HG03025 (cell line): ENCODE measurements around the gene FBXL17.

Experiments used
- ATAC-seq: cut with Tn5 transposase; IDR thresholded peaks from one replicate; pipeline ENCODE4 v1.9.1; 2021; ENCODE audit warnings: mild to moderate bottlenecking, moderate library complexity; ENCODE audit not compliant: unreplicated experiment, low FRiP score

The FBXL17 gene

GRCh38 chr5:107968406-107968843, 413.5 kb downstream of the FBXL17 start:
- no peak for ATAC-seq

DNA sequence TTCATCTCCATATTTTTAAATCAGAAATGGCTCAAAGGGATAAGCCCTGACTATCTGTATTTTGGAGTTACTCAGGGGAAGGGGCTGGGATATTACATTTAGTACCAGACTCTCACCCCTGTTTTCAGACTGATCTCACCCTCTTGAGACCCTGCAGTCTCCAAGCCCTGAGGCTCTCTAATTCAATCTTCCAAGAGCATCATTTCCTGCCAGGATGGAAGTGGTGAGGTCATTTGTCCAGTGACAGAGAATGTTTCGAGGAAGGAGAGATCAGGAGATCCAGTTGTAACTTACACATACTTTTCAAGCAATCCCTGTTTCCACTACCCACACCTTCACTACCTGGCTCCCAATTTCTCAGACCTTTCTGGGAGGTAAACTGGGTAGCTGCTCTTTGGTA, 415.7 kb downstream of the FBXL17 start:
- no peak for ATAC-seq

DNA sequence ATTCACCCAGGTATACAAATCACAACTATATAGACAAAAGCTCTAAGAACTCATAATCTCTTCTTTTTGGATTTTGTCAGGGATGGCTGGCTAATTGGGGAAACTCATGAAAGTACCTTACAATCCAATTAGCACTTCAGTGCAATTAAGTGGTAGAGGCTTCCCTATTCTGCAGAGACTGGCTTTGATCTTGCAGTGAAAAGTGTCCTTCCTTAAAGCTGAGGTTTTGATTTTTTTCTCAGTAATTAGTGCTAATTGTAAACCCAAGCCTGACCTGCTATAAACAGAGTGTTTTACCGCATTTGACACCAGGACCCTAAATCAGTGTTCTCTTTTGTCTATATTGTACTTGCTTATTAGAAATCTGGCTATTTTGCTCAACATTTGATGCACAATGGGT, 417.2 kb downstream of the FBXL17 start:
- no peak for ATAC-seq

DNA sequence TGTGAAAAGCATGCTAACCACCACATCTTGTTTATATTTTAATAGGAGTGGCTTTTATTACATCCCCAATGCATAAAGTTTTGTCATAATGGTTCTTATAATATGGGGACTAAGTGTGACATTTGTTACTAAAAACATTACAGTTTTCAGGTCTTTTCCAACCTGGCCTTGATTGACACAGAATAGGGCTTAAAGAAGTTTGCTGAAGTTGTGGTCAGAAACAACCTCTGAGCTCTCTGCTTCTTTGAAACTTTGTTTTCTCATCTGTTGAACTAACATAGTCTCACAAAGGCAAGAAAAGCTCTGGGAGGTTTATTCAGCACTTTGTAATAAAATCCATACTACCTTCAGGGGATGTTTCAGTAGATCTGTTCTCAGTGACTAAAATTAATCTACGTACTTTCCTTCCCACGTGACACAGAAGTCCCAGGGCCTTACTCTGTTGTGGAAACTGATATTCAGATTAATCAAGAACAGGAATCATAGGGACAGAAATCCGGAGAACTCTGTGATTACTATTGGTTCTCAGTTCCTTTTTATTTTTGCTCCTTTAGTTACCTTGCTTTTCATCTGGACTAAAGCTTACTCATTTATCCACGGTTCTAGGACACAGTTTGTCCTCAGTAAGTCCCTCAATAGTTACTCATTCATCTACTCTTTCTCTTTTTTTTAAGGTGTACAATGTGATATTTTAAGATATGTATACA, 422.2 kb downstream of the FBXL17 start:
- no peak for ATAC-seq

DNA sequence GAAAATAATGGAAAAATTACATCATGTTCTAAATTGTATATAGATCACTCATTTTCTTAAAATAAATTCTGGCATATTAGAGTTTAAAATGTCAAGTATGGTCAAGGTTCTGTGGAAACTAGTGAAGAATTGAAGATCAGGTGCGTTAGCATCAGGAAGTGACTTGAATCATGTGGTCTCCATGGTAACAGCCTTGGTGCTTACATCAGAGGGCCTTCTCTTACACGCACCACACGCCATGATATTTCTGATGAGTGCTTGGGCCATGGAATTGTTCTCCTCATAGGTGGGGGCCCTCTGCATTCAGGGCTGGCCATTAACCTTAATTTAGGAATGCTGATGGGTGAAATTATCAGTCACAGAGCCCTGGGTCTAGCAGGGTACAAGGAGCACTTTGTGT, 423.0 kb downstream of the FBXL17 start:
- no peak for ATAC-seq

GRCh38 chr5:107958432-107958831, 423.5 kb downstream of the FBXL17 start:
- ATAC-seq: no peak

- ATAC-seq: no peak
Measured at GRCh38 chr5:107957051-107957450, 424.8 kb downstream of the FBXL17 start.

- no peak for ATAC-seq
Measured at GRCh38 chr5:107955321-107955720, 426.6 kb downstream of the FBXL17 start.

- no peak for ATAC-seq
Measured at GRCh38 chr5:107954254-107954653, 427.6 kb downstream of the FBXL17 start.

- no peak for ATAC-seq
Measured at GRCh38 chr5:107952450-107952849, 429.4 kb downstream of the FBXL17 start.

DNA sequence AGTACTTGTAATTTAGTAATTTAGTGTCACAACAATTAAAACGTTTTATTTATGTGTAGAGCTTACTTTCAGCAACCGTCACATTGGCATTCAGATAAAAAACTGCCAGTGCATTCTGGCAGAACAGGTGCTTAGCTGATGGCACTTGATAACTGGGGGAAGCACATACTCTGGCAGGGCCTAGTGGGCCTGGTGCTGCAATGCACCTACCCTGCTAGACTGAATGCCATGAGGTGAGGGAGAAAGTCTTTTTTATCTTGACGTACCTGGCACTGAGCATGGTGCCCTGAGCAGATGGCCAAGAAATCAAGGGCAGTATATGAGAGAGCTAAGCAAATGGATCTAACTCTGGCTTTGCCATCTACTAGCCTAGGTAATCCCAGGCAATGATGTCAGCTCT, 430.6 kb downstream of the FBXL17 start:
- ATAC-seq: no peak

GRCh38 chr5:107950776-107951175, 431.1 kb downstream of the FBXL17 start:
- no peak for ATAC-seq

DNA sequence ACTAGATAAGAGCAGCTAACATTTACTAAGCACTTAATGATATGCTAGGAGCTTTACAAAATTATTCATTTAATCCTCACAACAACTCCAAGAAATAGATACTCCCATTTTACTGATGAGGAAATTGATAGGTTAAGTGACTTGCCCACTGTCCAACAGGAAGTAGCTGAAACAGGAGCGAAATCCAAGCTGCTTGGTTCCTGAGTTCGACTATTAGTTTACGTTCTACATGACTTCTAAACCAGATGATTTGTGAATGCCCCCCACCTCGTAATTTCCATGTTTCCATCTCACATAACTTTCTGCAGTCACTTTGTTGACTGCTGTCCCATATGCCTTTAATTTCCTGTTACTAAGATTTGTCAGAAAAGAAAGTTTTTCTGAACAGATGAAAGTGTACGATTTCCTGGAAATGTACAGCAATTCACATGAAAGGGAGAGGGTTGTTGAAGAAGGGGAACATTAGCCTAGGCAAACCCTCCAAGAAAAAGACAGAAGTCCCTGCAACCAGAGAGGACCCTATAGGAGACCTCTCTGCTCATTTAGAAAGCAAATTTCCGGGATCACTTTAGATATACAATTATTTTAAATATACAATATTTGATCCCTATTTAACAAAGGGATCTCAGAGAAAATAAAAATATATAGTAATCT, 432.1 kb downstream of the FBXL17 start:
- no peak for ATAC-seq

- no peak for ATAC-seq
Measured at GRCh38 chr5:107948377-107948776, 433.5 kb downstream of the FBXL17 start.

GRCh38 chr5:107945061-107945460, 436.8 kb downstream of the FBXL17 start:
- ATAC-seq: no peak

- ATAC-seq: no peak
Measured at GRCh38 chr5:107943923-107944322, 438.0 kb downstream of the FBXL17 start.

- ATAC-seq: no peak
Measured at GRCh38 chr5:107941036-107941435, 440.9 kb downstream of the FBXL17 start.

GRCh38 chr5:107937651-107938355, 444.1 kb downstream of the FBXL17 start:
- ATAC-seq: no peak

DNA sequence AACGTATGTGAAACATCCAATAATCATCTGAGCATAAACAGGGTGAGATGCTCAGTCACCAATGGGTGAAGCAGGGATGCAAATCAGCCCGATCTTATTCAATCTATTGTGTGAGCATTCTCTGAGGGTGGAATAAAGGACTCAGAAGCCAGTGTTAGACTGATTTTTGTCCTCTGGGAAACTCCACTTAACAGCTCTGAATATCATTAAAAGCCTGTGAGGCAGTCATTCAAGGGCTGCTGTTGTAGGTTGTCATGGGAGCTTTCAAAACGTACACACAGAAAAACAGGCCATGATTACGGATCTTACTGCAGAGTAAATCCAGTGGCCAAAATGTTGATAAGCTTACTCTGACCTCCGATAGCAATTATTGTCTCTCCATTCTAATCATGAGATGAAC, 444.7 kb downstream of the FBXL17 start:
- no peak for ATAC-seq

DNA sequence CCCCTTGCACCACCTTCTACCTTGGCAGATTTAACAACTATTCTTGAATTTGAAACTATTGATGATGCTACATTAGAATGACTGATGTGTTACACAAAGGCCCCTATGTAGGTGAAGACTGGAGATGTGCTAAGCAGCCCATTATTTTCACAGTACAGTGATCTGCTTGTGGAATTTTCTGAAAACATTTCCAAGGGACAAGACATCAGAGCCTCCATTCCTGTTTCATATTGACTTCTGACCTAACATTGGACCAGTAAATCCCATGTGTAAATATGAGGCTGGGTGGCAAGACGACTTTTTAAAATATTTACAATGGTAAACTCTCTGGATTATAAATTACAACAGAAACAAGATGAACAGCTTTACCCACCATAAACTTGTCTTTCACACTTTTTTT, 445.4 kb downstream of the FBXL17 start:
- no peak for ATAC-seq

DNA sequence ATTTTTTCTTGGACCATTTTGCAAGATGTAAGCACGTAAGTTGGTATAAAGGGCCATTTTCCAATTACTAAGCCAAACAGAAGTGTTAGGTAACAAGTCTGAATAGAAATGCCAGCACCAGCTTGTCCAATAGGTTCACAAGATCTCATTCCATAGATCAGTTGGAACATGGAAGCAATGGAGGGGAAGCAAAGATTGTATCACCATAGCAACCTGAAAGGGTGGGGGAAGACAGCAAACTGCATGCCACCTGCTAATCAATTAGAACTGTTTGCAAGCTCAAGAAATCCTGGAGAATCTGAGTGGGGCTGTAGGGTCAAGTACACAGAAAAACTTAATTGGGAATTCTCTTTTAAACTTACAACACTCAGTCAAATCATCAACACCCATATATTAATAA, 446.3 kb downstream of the FBXL17 start:
- no peak for ATAC-seq

DNA sequence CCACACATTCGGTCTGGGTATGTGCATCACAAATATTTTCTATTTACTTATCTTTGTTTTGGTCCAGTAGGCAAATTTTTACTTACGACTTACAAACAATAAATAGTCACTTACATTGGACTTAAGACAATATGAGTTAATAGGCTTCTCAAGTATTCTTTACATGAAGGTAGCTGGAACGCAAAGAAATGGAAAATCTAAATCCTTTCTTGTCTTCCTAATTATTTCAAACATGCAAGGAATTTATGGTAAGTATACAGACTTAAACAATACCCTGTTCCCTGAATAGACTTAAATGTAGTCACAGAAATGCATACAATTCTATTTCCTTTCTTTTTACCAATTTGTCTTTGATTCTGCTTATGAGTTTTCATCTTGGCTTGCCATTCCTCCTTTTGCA, 448.6 kb downstream of the FBXL17 start:
- no peak for ATAC-seq
